LNCaP clone FGC (cell line): ENCODE results near the gene URAD.
"Not testable (repeated sequence)": the region's sequence is repeated elsewhere in the genome, so short reads cannot be mapped to it uniquely, and the experiment has no call there.

ENCODE experiments used
- DNase-seq: peaks from one replicate; pipeline ENCODE4 v3.0.0-alpha.2; 2011; ENCODE audit warnings: low read depth
- H3K4me3 ChIP-seq: 2 replicates; pipeline ENCODE4 v1.5.1; 2011; ENCODE audit warnings: mild to moderate bottlenecking, low read depth, low read length, control low read depth
- CTCF ChIP-seq: IDR thresholded peaks from 2 replicates; pipeline ENCODE4 v1.5.1; 2012; ENCODE audit warnings: mild to moderate bottlenecking; ENCODE audit not compliant: control insufficient read depth, insufficient read depth; ENCODE audit errors: extremely low read depth

The URAD gene

GRCh38 chr13:28012896-28013295, 24.4 kb upstream of the URAD start:
- H3K4me3 ChIP-seq: no peak overlapping the region
- no peak for DNase-seq
- TF ChIP-seq CTCF: no peak

GRCh38 chr13:28012383-28012782, 23.9 kb upstream of the URAD start:
- TF ChIP-seq CTCF: no peak
- H3K4me3 ChIP-seq: no peak overlapping the region
- no peak for DNase-seq

- no peak for TF ChIP-seq CTCF
- DNase-seq: no peak
- H3K4me3 ChIP-seq: no peak overlapping the region
Measured at GRCh38 chr13:28010046-28010445, 21.6 kb upstream of the URAD start.

GRCh38 chr13:28005016-28005415, 16.5 kb upstream of the URAD start:
- not testable (repeated sequence) for DNase-seq, H3K4me3 ChIP-seq

- H3K4me3 ChIP-seq: no peak overlapping the region
- no peak for DNase-seq
- no peak for TF ChIP-seq CTCF
Measured at GRCh38 chr13:28002886-28003698, 14.6 kb upstream of the URAD start.

- no peak for TF ChIP-seq CTCF
- no peak overlapping the region for H3K4me3 ChIP-seq
- DNase-seq: no peak
Measured at GRCh38 chr13:28001837-28002473, 13.5 kb upstream of the URAD start.

GRCh38 chr13:28001049-28001448, 12.6 kb upstream of the URAD start:
- DNase-seq: no peak
- no peak for TF ChIP-seq CTCF

More at GRCh38 chr13:28001049-28001448, 12.6 kb upstream of the URAD start:
- H3K4me3 ChIP-seq: no peak overlapping the region
